Measurements from ENCODE around the gene EFCAB12. TPM values are rescaled to one million over a fixed set of nuclear protein-coding genes. Genes with fewer than 3 reads are reported as not detected.
A peak's percentile ranks its signal among the peaks of the same experiment; 100 is the strongest.

The EFCAB12 gene
- total RNA-seq, 1 donor from 2014 or later: 0.34 TPM

DNA sequence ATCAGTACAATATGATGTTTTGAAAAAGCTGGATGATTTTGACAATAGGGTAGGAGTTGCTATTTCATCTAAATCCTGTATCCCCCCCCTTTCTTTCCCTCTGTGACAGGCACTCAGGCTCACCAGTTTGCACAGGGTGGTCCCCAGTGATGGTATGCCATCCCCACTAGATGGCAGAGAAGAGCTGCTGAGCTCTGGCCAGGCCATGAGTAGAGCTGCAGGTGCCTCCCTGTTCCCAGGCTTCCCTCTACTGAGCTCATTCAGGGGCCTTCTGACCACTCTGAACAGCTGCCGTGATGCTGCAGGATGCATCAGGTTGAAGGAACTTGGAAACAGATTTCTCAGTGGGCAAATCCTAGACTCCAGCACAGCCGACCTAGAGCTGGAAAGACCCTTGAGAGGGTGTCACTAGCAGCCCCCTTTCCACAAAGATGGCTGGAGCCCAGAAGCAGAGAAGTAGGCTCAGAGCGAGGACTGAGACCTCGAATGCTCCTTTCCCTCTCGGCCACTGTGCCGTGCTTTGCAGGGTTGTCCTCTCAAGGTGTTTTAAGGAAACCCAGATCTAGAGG is 45.1 kb downstream of the EFCAB12 start:
- intact Hi-C loops (cut with micrococcal nuclease): loop anchor here (2.0 to 10.0 kb wide), 2 partner anchors 441 to 551 kb away; no protein-coding TSS in a partner anchor
- Mint-ChIP-seq H3K4me1 (ENCODE audit: low read depth) (no peaks in the 10 kb centered on the region), H3K36me3 (ENCODE audit: low read depth) (peaks cover 22% of the 10 kb centered on the region), H3K27me3 (ENCODE audit: insufficient read depth) (no peaks in the 10 kb centered on the region), H3K27ac (no peak overlapping the region), H3K9me3 (no peaks in the 10 kb centered on the region), H3K4me3 (no peak overlapping the region)
- DNase-seq (ENCODE audit: low spot score): peak; percentile 8

DNA sequence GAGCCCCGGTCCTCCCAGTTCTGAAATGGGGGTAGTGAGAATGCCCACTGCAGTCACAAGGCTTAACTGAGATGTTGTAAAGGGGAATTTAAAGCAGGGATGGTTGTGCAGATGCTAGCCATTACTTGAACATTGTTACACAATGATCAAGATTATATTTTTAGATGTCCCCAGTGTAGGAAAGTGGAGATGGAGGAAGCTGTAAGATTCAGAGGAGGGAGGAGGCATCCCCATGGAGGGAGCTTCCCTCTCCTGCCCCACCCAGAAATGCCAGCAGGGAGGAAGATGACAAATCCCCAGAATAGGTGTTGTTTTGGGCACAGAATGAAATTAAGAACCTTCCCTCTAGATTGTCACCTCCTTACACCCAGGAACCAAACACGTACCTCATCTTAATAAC is 46.1 kb downstream of the EFCAB12 start:
- Mint-ChIP-seq H3K27ac (no peak overlapping the region), H3K9me3 (no peaks in the 10 kb centered on the region), H3K36me3 (ENCODE audit: low read depth) (peaks cover 14% of the 10 kb centered on the region), H3K4me3 (no peak overlapping the region), H3K27me3 (ENCODE audit: insufficient read depth) (no peaks in the 10 kb centered on the region), H3K4me1 (ENCODE audit: low read depth) (no peaks in the 10 kb centered on the region)
- intact Hi-C loops (cut with micrococcal nuclease): loop anchor here (2.0 to 10.0 kb wide), 2 partner anchors 442 to 552 kb away; no protein-coding TSS in a partner anchor
- DNase-seq (ENCODE audit: low spot score): no peak

DNA sequence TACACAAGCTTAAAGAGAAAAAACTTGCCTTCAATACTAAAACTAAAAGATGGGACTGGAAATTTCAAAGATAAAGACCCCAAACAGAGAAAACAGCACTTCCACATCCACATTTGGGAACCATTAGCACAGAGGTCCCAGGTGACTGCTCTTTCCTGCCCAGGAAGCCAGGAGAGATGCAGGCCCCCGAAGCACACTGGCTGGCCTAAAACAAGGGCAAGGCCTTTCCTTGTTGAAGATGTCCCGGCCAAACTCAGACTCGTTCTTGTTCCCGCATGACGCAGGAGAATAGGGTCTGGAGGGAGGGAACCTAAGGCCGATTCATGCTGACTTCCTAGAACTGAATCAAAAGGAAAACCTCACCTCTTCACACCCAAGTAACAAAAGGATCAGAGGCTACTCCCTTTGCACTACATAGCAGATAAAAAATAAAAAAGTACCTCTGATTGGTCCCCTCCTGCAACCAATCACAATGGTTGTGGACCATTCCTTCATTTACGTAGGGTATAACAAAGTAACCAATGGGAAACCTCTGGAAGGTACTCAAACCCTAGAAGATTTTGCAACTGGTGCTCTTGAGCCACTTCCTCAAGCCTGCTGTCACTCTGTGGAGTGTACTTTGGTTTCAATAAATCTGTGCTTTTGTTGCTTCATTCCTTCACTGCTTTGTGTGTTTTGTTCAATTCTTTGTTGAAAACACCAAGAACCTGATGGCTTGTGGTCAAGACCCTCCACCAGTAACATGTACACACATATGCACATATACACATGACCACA is 48.7 kb downstream of the EFCAB12 start:
- H3K9me3 Mint-ChIP-seq: no peaks in the 10 kb centered on the region
- no peaks in the 10 kb centered on the region for H3K27me3 Mint-ChIP-seq (ENCODE audit: insufficient read depth)
- H3K4me3 Mint-ChIP-seq: no peak overlapping the region
- intact Hi-C loops (cut with micrococcal nuclease): loop anchor here (10.0 kb wide), 1 partner anchor 445 kb away; no protein-coding TSS in a partner anchor
- H3K4me1 Mint-ChIP-seq (ENCODE audit: low read depth): no peaks in the 10 kb centered on the region
- peaks cover 5% of the 10 kb centered on the region for H3K36me3 Mint-ChIP-seq (ENCODE audit: low read depth)
- H3K27ac Mint-ChIP-seq: no peak overlapping the region
- DNase-seq (ENCODE audit: low spot score): no peak

DNA sequence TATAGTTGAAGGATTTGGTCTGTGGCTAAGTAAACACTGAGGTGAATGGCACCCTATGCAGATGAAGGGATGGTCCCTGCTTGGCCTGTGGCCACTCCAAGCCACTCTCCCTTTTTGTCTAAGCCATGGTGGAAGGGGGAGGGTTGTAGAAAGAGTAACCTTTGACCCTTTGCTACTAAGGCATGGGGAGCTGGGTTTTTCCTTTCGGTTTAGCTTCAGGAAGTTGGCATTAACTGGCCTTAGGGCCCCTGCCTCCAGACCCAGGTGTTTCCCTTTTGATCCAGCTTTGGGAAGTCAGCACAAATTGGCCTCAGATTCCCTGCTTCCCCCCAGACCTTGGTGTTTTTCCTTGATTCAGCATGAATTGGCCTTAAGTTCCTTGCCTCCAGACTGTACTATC is 49.5 kb downstream of the EFCAB12 start:
- DNase-seq (ENCODE audit: low spot score): no peak
- no peaks in the 10 kb centered on the region for H3K9me3 Mint-ChIP-seq
- H3K27me3 Mint-ChIP-seq (ENCODE audit: insufficient read depth): no peaks in the 10 kb centered on the region
- H3K4me1 Mint-ChIP-seq (ENCODE audit: low read depth): no peaks in the 10 kb centered on the region
- H3K4me3 Mint-ChIP-seq: no peak overlapping the region
- H3K27ac Mint-ChIP-seq: no peak overlapping the region
- peaks cover 5% of the 10 kb centered on the region for H3K36me3 Mint-ChIP-seq (ENCODE audit: low read depth)
- intact Hi-C loops (cut with micrococcal nuclease): no loop called here

DNA sequence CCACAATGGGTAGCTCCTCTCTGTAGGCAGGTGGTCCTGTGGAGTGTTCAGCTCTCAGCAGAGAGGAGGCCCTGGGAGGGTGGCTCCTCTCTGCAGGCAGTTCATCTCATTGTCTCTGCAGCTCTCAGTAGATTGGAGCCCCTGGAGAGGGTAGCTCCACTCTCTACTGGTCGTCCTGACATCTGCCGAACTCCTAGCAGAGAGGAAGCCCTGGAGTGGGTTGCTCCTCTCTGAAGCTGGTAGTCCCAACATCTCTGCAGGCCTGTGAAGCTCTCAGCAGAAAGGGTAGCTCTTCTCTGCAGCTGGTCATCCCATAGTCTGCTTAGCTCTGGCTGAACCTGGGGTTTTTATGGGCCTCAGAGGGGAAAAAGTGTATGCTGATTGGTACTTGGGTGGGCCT is 50.8 kb downstream of the EFCAB12 start:
- Mint-ChIP-seq H3K4me3 (no peak overlapping the region), H3K36me3 (ENCODE audit: low read depth) (peaks cover 5% of the 10 kb centered on the region), H3K9me3 (no peaks in the 10 kb centered on the region), H3K4me1 (ENCODE audit: low read depth) (no peaks in the 10 kb centered on the region), H3K27me3 (ENCODE audit: insufficient read depth) (no peaks in the 10 kb centered on the region), H3K27ac (no peak overlapping the region)
- intact Hi-C loops (cut with micrococcal nuclease): no loop called here
- DNase-seq (ENCODE audit: low spot score): no peak

DNA sequence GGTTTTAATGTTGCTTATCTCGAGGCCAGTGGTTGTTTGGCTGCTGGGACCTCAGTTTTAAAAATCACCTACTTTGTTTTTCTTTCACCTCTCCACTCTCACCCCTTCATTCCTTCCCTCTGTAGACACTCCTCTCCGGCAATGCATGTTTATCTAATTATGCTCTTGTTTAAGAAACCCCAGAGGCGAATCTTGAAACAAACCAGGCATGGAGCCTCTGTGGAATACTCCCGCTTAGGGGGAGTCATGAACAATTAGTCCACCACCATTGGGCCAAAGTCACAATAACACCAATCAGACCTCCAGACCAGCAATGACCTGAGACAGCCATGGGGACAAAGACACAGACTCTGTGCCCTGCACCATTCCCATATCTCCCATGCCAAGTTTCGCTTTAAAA is 53.3 kb downstream of the EFCAB12 start:
- intact Hi-C loops (cut with micrococcal nuclease): no loop called here
- no peak overlapping the region for H3K27ac Mint-ChIP-seq
- no peaks in the 10 kb centered on the region for H3K9me3 Mint-ChIP-seq
- H3K4me1 Mint-ChIP-seq (ENCODE audit: low read depth): no peaks in the 10 kb centered on the region
- H3K36me3 Mint-ChIP-seq (ENCODE audit: low read depth): peaks cover 2% of the 10 kb centered on the region
- DNase-seq (ENCODE audit: low spot score): no peak
- no peak overlapping the region for H3K4me3 Mint-ChIP-seq
- no peaks in the 10 kb centered on the region for H3K27me3 Mint-ChIP-seq (ENCODE audit: insufficient read depth)

DNA sequence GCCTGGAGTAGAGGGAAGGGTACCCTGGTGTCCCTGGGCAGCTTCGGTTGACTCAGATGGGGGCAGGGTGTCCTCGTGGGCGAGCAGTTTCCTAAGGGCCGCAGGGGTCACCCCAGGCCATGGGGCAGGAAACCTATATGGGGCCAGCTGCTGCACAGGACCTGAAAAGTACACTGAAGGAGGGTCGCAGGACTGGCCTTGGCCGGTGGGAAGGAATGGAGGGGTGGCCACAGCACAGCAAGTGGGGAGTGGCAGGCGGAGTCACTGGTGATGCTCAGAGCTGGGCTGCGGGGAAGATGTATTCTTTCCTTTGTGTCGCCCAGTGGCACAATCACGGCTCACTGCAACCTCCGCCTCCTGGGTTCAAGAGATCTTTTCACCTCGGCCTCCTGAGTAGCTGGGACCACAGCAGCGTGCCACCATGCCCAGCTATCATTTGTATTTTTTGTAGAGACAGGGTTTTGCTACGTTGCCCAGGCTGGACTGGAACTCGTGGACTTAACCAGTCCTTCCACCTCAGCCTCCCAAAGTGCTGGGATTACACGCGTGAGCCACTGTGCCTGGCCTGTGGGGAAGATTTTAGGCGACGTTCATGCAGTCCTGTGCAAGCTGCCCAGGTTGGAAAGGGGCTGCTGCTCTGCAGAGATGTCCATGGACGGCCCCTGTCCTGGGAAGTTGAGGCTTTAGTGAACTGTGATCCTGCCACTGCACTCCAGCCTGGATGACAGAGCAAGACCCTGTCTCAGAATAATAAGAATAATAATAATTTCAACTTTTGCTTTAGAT is 57.2 kb downstream of the EFCAB12 start:
- H3K4me1 Mint-ChIP-seq (ENCODE audit: low read depth): no peaks in the 10 kb centered on the region
- H3K27me3 Mint-ChIP-seq (ENCODE audit: insufficient read depth): no peaks in the 10 kb centered on the region
- H3K36me3 Mint-ChIP-seq (ENCODE audit: low read depth): no peaks in the 10 kb centered on the region
- no peak overlapping the region for H3K27ac Mint-ChIP-seq
- DNase-seq (ENCODE audit: low spot score): no peak
- no peak overlapping the region for H3K4me3 Mint-ChIP-seq
- intact Hi-C loops (cut with micrococcal nuclease): no loop called here
- H3K9me3 Mint-ChIP-seq: no peaks in the 10 kb centered on the region

DNA sequence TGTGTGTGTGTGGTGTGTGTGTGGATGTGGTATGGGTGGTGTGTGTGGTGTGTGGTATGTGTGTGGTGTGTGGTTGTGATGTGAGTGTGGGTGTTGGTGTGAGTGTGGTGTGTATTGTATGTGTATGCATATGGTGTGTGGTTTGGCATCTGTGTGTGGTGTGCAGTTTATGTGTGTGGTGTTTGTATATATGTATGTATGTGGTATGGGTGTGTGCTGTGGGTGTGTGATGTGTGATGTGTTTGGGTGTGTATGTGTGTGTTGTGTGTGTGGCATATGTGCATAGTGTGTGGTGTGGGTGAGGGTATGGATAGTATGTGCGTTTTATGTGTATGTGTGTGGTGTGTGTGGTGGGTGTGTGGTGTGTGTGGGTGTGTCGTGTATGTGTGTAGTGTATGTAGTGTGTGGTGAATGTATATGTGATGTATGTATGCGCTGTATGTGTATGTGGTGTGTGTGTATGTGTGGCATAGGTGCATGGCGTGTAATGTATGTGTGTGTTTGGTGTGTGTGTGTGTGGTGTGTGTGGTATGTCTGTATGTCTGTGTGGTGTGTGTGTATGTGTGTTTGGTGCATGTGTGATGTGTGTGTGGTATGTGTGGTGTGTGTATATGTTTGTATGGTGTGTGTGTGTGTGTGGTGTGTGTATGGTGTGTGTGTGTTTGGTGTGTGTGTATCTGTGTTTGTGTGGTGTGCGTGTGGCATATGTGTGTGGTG is 58.0 kb downstream of the EFCAB12 start:
- no peak overlapping the region for H3K27ac Mint-ChIP-seq
- no peaks in the 10 kb centered on the region for H3K9me3 Mint-ChIP-seq
- DNase-seq (ENCODE audit: low spot score): no peak
- intact Hi-C loops (cut with micrococcal nuclease): no loop called here
- no peak overlapping the region for H3K4me3 Mint-ChIP-seq
- no peaks in the 10 kb centered on the region for H3K27me3 Mint-ChIP-seq (ENCODE audit: insufficient read depth)
- H3K36me3 Mint-ChIP-seq (ENCODE audit: low read depth): no peaks in the 10 kb centered on the region
- H3K4me1 Mint-ChIP-seq (ENCODE audit: low read depth): no peaks in the 10 kb centered on the region

DNA sequence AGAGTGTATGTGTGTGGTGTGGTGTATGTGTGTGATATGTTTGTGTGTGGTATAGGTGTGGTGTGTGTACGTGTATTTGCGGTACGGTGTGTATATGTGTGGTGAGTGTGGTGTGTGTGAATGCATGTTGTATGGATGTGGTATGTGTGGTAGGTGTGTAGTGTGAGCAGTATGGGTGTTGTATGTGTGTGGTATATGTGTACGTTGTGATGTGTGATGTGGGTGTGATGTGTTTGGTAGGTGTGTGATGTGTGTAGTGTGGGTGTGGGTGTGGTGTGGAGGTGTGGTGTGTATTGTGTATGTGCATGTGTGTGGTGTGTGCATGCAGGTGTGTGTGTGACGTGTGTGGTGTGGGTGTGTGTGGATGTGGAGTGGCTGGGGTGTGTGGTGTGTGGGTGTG is 58.7 kb downstream of the EFCAB12 start:
- no peaks in the 10 kb centered on the region for H3K9me3 Mint-ChIP-seq
- no peak overlapping the region for H3K4me3 Mint-ChIP-seq
- no peak for DNase-seq (ENCODE audit: low spot score)
- H3K36me3 Mint-ChIP-seq (ENCODE audit: low read depth): no peaks in the 10 kb centered on the region
- no peaks in the 10 kb centered on the region for H3K4me1 Mint-ChIP-seq (ENCODE audit: low read depth)
- H3K27me3 Mint-ChIP-seq (ENCODE audit: insufficient read depth): no peaks in the 10 kb centered on the region
- intact Hi-C loops (cut with micrococcal nuclease): no loop called here
- no peak overlapping the region for H3K27ac Mint-ChIP-seq

DNA sequence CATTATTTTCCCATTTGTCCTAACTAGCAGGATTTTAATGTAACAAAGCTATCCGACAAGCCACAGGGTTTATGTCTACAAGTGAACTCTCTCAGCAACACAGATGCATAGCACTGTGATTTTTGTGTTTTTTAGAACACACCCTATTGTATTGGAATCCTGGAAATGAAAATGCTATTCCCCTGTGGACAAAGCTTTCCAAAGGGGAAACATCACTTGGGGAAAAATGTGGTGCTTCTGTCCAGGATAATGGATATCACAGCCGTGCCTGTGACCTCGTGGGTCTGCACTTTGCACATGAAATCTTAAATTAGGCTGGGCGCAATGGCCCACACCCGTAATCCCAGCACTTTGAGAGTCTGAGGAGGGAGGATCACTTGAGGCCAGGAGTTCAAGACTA is 60.6 kb downstream of the EFCAB12 start:
- no peaks in the 10 kb centered on the region for H3K36me3 Mint-ChIP-seq (ENCODE audit: low read depth)
- no peak overlapping the region for H3K27ac Mint-ChIP-seq
- intact Hi-C loops (cut with micrococcal nuclease): no loop called here
- H3K4me3 Mint-ChIP-seq: no peak overlapping the region
- no peaks in the 10 kb centered on the region for H3K9me3 Mint-ChIP-seq
- no peaks in the 10 kb centered on the region for H3K4me1 Mint-ChIP-seq (ENCODE audit: low read depth)
- no peaks in the 10 kb centered on the region for H3K27me3 Mint-ChIP-seq (ENCODE audit: insufficient read depth)
- no peak for DNase-seq (ENCODE audit: low spot score)

DNA sequence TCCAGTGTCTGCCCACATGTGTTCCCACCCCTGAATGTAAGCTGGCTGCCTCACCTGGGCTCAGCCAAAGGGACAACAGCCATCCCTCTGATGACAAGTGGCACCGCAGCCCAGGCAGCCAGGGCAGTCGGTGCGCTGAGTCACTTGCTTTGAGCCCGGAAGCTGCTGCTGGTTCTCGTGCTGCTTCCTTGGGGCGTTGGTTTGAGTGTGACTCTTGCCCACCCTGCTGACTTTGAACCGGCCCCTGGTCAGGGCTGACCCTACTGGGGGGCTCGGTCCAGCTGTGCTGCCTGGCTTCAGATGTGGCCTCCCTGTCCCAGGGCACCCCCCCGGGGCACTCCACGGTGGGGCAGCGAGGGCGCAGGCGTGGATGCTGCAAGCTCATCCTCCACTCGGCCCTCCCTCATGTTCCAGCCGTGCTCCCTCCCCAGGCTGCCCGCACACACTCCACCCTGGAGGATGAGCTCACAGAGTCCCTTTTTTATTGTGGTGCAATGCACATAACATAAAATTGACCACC is 62.1 kb downstream of the EFCAB12 start:
- no peaks in the 10 kb centered on the region for H3K9me3 Mint-ChIP-seq
- no peak overlapping the region for H3K4me3 Mint-ChIP-seq
- H3K27me3 Mint-ChIP-seq (ENCODE audit: insufficient read depth): no peaks in the 10 kb centered on the region
- H3K4me1 Mint-ChIP-seq (ENCODE audit: low read depth): no peaks in the 10 kb centered on the region
- intact Hi-C loops (cut with micrococcal nuclease): no loop called here
- H3K27ac Mint-ChIP-seq: no peak overlapping the region
- no peak for DNase-seq (ENCODE audit: low spot score)
- no peaks in the 10 kb centered on the region for H3K36me3 Mint-ChIP-seq (ENCODE audit: low read depth)

DNA sequence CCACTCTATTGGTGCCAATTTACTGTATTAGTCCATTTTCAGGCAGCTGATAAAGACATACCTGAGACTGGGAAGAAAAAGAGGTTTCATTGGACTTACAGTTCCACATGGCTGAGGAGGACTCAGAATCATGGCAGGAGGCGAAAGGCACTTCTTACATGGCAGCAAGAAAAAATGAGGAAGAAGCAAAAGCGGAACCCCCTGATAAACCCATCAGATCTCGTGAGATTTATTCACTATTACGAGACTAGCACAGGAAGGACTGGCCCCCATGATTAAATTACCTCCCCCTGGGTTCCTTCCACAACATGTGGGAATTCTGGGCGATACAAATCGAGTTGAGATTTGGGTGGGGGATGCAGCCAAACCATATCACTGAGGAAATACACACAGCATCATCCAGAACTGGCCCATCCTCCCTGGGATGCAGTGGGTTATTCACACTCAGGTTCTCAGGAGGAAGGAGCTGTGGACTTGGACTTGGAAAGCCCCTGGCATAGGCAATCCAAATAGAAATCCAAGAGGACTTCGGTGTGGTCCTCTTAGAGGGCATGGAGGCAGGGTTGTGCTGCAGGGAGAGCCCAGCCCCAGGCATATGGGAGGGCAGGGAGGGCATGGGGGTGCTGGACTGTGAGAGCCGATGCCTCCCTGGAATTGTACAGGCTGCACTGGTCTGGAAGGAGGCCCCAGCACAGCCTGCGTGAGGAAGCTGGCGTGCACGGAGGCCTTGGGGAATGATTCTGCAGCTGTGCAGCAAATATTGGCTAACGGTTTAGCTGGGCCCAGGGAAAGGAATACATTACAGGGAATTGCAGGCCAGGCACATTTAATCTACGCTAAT is 62.9 kb downstream of the EFCAB12 start:
- Mint-ChIP-seq H3K36me3 (ENCODE audit: low read depth) (no peaks in the 10 kb centered on the region), H3K27ac (no peak overlapping the region)

More for the DNA sequence above, 62.9 kb downstream of the EFCAB12 start:
- Mint-ChIP-seq H3K9me3 (no peaks in the 10 kb centered on the region), H3K27me3 (ENCODE audit: insufficient read depth) (no peaks in the 10 kb centered on the region), H3K4me3 (no peak overlapping the region), H3K4me1 (ENCODE audit: low read depth) (no peaks in the 10 kb centered on the region)
- intact Hi-C loops (cut with micrococcal nuclease): loop anchor here (1.0 kb wide), 1 partner anchor 9 kb away; no protein-coding TSS in a partner anchor
- DNase-seq (ENCODE audit: low spot score): no peak

Measured in activated T-helper 1 cell treated with anti-CD3 and anti-CD28 coated beads, Interleukin-12 subunit alpha, Interleukin-12 subunit beta, Interleukin-2, Interleukin-4 antibody, amounts not matched to agents 30 ng/mL and 10 ng/mL and 1 ng/mL, durations not matched to agents 14 hours and 24 hours and 36 hours (primary cell).